GM13976 (cell line): ENCODE results near the gene INPP5B.

Experiments
- DNase-seq: peaks from one replicate; pipeline ENCODE4 v3.0.0; 2012; ENCODE audit warnings: low spot score
- in situ Hi-C: fragments of 300-500 bp; cut with MboI; formaldehyde crosslinking; loops from one replicate; pipeline ENCODE4 v1.12.0; 2022; ENCODE audit warnings: low sequenced_read_pairs, mixed read lengths, inconsistent platforms; ENCODE audit not compliant: unreplicated experiment
- TF ChIP-seq, protein P1 (sequence below): IDR thresholded peaks from 2 replicates; pipeline ENCODE4 v1.5.1; 2012; ENCODE audit warnings: borderline replicate concordance, mild to moderate bottlenecking; ENCODE audit not compliant: insufficient read depth; ENCODE audit errors: extremely low read depth, missing control alignments, control extremely low read depth

INPP5B gene

DNA sequence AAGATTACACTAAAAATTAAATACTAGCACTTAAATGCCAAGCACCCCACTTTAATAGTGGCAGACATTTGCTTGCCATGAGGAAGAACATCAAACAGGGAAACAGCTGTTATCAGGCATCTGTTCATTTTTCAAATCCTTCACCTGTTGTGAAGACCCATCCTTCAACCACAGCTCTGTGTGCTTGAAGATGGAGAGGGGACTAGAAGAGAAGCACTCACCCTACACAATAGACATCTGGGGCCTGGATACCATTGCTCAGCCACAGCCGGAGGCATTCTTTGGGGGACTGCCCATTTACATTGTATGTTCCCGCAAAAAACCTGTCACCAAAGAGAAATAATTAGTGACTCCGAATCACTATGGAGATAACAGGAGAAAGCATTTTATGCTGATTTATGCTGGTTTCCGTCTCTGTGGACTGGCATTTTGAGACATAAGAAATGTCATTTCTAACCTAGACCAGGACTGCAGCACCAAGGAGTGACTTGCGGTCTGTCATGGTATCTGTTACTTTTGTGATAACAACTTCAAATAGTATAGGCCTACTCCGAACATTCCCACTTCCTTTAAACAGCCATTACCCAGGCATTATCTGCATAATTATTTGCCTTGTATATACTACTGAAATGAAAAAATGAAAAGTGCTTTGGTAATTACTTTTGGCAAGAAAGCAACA, 58.7 kb downstream of the INPP5B start:
- in situ Hi-C loops = loop anchor here (10.0 kb wide), 1 partner anchor 77 kb away; no protein-coding TSS in a partner anchor
- TF ChIP-seq, protein P1, sequence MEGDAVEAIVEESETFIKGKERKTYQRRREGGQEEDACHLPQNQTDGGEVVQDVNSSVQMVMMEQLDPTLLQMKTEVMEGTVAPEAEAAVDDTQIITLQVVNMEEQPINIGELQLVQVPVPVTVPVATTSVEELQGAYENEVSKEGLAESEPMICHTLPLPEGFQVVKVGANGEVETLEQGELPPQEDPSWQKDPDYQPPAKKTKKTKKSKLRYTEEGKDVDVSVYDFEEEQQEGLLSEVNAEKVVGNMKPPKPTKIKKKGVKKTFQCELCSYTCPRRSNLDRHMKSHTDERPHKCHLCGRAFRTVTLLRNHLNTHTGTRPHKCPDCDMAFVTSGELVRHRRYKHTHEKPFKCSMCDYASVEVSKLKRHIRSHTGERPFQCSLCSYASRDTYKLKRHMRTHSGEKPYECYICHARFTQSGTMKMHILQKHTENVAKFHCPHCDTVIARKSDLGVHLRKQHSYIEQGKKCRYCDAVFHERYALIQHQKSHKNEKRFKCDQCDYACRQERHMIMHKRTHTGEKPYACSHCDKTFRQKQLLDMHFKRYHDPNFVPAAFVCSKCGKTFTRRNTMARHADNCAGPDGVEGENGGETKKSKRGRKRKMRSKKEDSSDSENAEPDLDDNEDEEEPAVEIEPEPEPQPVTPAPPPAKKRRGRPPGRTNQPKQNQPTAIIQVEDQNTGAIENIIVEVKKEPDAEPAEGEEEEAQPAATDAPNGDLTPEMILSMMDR = no peak
- DNase-seq = no peak

DNA sequence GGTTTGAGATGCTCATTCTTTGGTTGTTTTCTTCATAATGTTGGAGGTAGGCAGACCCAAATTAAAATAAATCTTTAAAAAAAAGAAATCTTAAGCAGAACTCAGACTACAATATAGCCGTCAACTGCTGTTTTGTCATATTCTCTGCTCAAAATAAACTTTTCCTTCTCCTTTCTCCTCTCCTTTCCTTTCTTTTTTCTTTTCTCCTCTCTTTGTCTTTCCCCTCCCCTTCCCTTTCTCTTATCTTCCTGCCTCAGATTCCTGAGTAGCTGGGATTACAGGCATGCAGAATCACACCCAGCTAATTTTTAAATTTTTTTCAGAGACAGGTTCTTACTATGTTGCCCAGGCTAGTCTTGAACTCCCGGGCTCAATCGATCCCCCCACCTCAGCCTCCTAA, 62.7 kb downstream of the INPP5B start:
- no peak for DNase-seq
- TF ChIP-seq, protein P1 = no peak
- in situ Hi-C loops = loop anchor here (10.0 kb wide), 1 partner anchor 81 kb away; no protein-coding TSS in a partner anchor

DNA sequence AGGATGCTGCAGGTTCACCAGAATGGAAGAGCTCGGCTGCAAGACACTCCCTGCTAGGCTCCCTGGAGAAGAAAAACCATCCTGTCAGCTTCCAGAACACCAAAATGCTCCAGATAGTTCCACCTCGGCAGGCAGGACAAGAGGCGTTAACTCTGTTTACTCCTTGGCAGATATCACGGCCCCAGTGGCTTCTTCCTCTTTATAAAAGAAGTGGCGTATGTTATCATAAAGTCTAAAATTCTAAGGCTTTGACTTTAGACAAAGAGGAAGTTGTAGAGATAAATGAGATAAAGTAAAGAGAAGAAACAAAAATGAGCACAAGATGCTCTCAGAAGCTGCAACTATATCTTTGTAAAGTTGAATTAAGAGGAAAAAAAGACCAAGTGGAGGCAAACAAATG, 63.2 kb downstream of the INPP5B start:
- in situ Hi-C loops = loop anchor here (10.0 kb wide), 1 partner anchor 81 kb away; no protein-coding TSS in a partner anchor
- TF ChIP-seq, protein P1 = no peak
- no peak for DNase-seq

DNA sequence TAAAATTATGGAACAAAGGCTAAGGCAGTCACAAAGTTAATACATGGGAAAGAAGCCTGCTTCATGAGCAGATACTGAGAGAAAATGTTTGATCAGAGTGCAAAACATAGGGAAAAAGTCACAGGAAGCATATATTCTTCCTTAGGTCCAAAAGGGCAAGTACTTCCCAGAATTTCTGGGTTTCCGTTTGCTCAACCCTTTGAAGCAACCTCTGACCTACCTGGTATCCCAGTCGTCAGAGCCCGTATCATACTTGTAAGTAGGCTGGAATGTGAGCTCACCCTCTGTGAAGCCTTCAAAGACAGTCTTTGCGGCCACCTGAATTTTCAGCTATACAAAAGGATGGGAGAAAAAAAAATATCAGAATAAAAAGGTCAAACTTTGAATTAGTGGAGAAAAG, 67.0 kb downstream of the INPP5B start:
- in situ Hi-C loops = loop anchor here (10.0 kb wide), 1 partner anchor 85 kb away; no protein-coding TSS in a partner anchor
- no peak for DNase-seq
- TF ChIP-seq, protein P1 = no peak

DNA sequence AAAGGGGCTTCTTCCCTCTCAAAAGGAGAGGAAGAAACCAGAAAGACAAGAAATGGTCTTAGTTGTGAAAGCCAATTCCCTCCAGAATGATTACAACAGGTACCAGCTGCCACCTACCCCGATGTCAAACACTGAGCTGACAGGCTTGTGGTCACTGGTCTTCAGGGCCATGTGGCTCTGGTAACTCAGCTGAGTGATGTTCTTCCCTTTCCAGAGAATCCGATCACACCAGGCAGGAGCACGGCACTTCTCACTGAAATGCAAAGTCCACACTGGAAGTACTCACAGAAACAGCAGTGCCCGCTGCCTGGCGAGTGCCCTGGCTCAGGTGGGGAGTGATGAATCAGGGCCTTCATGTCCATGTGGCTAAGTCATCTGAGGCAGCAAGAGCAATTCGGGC, 68.8 kb downstream of the INPP5B start:
- TF ChIP-seq, protein P1 = no peak
- in situ Hi-C loops = no loop called here
- DNase-seq = no peak

DNA sequence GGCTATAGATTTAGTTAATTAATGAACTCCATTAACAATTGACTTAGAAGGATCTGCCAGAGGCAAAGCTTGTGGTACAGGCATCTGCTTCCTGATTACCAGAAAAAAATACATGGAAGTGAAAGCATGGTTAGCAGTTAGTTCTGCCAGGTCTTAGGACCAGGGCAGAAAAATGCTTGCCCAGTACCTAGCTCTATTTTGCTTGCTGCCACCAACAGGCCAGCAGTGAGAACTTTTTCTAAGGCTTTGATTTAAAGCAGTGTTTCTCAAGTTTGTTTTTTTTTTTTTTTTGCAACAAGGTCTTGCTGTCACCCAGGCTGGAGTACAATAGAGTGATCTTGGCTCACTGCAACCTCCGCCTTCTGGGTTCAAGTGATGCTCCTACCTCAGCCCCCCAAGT, 71.0 kb downstream of the INPP5B start:
- DNase-seq = no peak
- in situ Hi-C loops = no loop called here
- TF ChIP-seq, protein P1 = no peak
